ENCODE results near the gene GALNT2. TPM values are rescaled to one million over a fixed set of nuclear protein-coding genes. Genes with fewer than 3 reads are reported as not detected.
A peak's percentile ranks its signal among the peaks of the same experiment; 100 is the strongest.

Gene GALNT2
- total and polyA plus RNA-seq, 2 donors from 2014 or later: 20.2 to 59.2 TPM

DNA sequence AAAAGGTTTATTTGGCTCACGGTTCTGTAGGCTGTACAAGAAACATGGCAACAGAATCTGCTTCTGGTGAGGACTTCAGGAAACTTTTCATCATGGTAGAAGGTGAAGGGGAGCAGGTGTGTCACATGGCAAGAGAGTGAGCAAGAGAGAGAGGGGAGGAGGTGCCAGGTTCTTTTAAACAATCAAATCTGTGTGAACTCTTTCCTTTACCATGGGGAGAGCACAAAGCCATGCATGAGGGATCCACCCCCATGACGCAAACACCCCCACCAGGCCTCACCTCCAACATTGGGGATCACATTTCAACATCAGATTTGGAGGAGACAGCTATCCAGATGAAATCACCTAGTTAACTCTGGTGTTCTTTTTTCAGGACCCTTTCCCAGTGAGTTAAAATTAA lies 103.6 kb downstream of the GALNT2 start:
- DNase-seq: peak in 1 of 5 donors; percentile 29
- no peak overlapping the region for H3K4me3 ChIP-seq (ENCODE audit: low read length in 3 of 3)
- H3K9me3 ChIP-seq (ENCODE audit: control insufficient read depth in 2 of 3, insufficient read depth in 1 of 3, low read length in 3 of 3): no peaks in the 10 kb centered on the region
- no peaks in the 10 kb centered on the region for H3K36me3 ChIP-seq (ENCODE audit: control insufficient read depth in 2 of 3, insufficient read depth in 3 of 3, low read length in 3 of 3)
- intact Hi-C loops (cut with DNase I): no loop called here
- no peak for FAIRE-seq
- TF ChIP-seq, protein P1, sequence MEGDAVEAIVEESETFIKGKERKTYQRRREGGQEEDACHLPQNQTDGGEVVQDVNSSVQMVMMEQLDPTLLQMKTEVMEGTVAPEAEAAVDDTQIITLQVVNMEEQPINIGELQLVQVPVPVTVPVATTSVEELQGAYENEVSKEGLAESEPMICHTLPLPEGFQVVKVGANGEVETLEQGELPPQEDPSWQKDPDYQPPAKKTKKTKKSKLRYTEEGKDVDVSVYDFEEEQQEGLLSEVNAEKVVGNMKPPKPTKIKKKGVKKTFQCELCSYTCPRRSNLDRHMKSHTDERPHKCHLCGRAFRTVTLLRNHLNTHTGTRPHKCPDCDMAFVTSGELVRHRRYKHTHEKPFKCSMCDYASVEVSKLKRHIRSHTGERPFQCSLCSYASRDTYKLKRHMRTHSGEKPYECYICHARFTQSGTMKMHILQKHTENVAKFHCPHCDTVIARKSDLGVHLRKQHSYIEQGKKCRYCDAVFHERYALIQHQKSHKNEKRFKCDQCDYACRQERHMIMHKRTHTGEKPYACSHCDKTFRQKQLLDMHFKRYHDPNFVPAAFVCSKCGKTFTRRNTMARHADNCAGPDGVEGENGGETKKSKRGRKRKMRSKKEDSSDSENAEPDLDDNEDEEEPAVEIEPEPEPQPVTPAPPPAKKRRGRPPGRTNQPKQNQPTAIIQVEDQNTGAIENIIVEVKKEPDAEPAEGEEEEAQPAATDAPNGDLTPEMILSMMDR (IDR thresholded peaks at IDR 0.05; ENCODE audit: borderline replicate concordance, extremely low read depth, insufficient read depth): no peak
- H3K27ac ChIP-seq (ENCODE audit: low read depth in 2 of 2, low read length in 2 of 2): no peak overlapping the region
- no peak overlapping the region for H3K9ac ChIP-seq (ENCODE audit: low read length in 3 of 3)
- no peaks in the 10 kb centered on the region for H3K27me3 ChIP-seq (ENCODE audit: control insufficient read depth, insufficient read depth, low read length)
- peaks cover 0 to 11% (median 2%) of the 10 kb centered on the region in 3 donors for H3K4me1 ChIP-seq (ENCODE audit: control insufficient read depth in 2 of 3, insufficient read depth in 2 of 3, low read depth in 1 of 3, low read length in 3 of 3)

DNA sequence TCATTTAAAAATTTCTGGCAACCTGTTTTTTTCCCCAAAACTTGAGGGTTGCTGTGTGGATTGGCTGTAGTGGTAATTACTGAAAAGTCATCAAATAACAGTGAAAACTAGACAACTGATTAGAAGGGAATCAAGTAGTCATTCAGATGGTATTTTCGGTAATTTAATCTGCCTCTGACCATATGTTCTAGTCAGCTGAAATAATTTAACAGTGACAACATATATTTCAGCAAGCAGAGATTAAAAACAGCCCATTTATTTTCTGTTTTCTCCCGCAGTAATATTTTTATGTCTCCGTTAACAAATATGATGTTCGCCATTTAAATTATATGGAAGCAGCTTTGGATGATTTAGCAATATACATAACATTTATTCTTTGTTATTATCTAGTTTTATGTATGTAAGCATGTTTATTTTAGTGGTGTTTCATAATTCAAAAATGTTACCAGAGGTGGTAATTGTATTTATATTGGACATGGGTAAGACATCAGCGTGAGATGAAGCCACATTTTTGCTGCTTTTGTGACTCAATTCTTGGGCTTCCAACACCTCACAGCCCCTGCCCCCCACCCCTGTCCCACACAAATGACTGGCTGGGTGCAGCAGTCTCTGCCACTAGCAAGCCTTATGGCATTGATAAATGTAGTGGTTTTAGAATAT lies 104.4 kb downstream of the GALNT2 start:
- no peak for DNase-seq
- intact Hi-C loops (cut with DNase I): no loop called here

DNA sequence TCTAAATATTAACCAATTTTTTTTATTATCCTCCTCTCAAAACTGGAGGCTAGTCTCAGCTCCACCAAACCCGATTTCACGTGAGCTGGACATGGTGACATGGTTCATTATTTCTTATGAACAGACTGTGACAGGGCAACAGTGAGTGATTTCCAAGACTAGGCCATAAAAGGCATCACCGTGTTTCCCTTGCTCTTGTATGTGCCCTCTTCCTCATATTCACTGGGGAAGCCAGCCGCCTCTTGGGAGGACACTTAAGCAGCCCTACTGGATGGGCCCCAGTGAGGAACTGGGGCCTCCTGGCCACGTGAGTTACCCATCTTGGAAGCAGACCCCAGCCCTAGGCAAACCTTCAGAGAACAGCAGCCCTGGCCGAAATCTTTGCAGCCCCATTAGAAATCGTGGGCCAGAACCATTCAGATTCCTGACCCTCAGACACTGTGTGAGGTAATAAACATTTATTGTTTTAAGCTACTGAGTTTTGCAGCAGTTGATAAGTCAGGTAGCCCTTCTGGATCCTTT lies 105.0 kb downstream of the GALNT2 start:
- H3K36me3 ChIP-seq (ENCODE audit: control insufficient read depth in 2 of 3, insufficient read depth in 3 of 3, low read length in 3 of 3): no peaks in the 10 kb centered on the region
- peak in 1 of 5 donors; percentile 26 for DNase-seq
- no peak overlapping the region for H3K9ac ChIP-seq (ENCODE audit: low read length in 3 of 3)
- H3K27ac ChIP-seq (ENCODE audit: low read depth in 2 of 2, low read length in 2 of 2): no peak overlapping the region
- H3K9me3 ChIP-seq (ENCODE audit: control insufficient read depth in 2 of 3, insufficient read depth in 1 of 3, low read length in 3 of 3): no peaks in the 10 kb centered on the region
- TF ChIP-seq, protein P1 (IDR thresholded peaks at IDR 0.05; ENCODE audit: borderline replicate concordance, extremely low read depth, insufficient read depth): no peak
- H3K4me1 ChIP-seq (ENCODE audit: control insufficient read depth in 2 of 3, insufficient read depth in 2 of 3, low read depth in 1 of 3, low read length in 3 of 3): peaks cover 0 to 11% (median 2%) of the 10 kb centered on the region in 3 donors
- FAIRE-seq: no peak
- intact Hi-C loops (cut with DNase I): no loop called here
- H3K4me3 ChIP-seq (ENCODE audit: low read length in 3 of 3): no peak overlapping the region
- H3K27me3 ChIP-seq (ENCODE audit: control insufficient read depth, insufficient read depth, low read length): no peaks in the 10 kb centered on the region

More for the DNA sequence above, 104.4 kb downstream of the GALNT2 start:
- FAIRE-seq: no peak
- Histone ChIP-seq H3K27me3 (ENCODE audit: control insufficient read depth, insufficient read depth, low read length) (no peaks in the 10 kb centered on the region), H3K4me3 (ENCODE audit: low read length in 3 of 3) (no peak overlapping the region), H3K36me3 (ENCODE audit: control insufficient read depth in 2 of 3, insufficient read depth in 3 of 3, low read length in 3 of 3) (no peaks in the 10 kb centered on the region), H3K9ac (ENCODE audit: low read length in 3 of 3) (no peak overlapping the region), H3K9me3 (ENCODE audit: control insufficient read depth in 2 of 3, insufficient read depth in 1 of 3, low read length in 3 of 3) (no peaks in the 10 kb centered on the region), H3K27ac (ENCODE audit: low read depth in 2 of 2, low read length in 2 of 2) (no peak overlapping the region), H3K4me1 (ENCODE audit: control insufficient read depth in 2 of 3, insufficient read depth in 2 of 3, low read depth in 1 of 3, low read length in 3 of 3) (peaks cover 0 to 11% (median 2%) of the 10 kb centered on the region in 3 donors)
- TF ChIP-seq, protein P1 (IDR thresholded peaks at IDR 0.05; ENCODE audit: borderline replicate concordance, extremely low read depth, insufficient read depth): no peak

Data from kidney (tissue), 14 donors.